HG03108 (cell line): ENCODE results near the gene TRAPPC4.
"Not testable (repeated sequence)": the region's sequence is repeated elsewhere in the genome, so short reads cannot be mapped to it uniquely, and the experiment has no call there.

ENCODE experiments used
- ATAC-seq: cut with Tn5 transposase; IDR thresholded peaks from one replicate; pipeline ENCODE4 v1.9.1; 2021; ENCODE audit warnings: moderate library complexity; ENCODE audit not compliant: unreplicated experiment

The TRAPPC4 gene, protein sequence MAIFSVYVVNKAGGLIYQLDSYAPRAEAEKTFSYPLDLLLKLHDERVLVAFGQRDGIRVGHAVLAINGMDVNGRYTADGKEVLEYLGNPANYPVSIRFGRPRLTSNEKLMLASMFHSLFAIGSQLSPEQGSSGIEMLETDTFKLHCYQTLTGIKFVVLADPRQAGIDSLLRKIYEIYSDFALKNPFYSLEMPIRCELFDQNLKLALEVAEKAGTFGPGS

DNA sequence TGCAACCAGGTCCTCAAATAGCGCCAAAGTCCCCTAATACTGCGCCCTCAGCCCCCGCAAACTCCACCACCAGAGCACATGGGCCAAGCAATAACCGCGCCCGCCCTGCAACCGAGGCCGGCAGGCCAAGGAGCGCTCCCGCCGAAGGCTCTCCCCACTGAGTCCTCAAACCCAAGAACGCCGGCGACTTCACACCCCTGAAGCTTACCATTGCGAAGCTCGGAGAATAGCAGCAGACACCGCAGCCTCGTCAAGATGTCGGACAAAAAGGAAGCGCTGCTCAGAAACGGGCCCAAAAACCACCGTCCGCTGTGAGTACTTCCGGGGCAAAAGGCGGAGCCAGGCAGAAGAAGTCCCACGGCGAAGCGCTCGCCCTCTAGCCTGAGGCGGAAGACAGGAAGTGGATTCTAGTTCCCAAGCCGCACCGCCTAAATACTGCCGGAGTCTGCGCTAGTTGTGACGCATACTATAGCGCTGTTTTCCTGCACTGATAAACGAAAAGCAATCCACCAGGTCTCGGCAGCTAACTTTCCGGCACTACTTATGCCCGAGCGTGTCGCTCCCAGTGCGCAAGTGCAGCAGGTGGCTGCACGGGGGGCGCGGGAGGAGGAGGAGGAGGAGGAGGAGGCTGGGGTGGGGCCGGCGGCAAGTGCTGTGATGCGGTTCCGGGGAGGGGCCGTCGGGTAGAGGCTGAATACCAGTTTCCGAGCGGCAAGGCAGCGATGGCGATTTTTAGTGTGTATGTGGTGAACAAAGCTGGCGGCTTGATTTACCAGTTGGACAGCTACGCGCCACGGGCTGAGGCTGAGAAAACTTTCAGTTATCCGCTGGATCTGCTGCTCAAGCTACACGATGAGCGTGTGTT, at the start of gene TRAPPC4, which contains the start of gene RPS25:
TSS of gene TRAPPC4 (plus strand) at position 693 of the 865 bp plus-strand sequence. CDS start at position 723, 30 bp downstream.
TSS of gene RPS25 (minus strand) at position 270 of the 865 bp plus-strand sequence. CDS start at position 211, 59 bp downstream.
- peak; percentile 82 for ATAC-seq

DNA sequence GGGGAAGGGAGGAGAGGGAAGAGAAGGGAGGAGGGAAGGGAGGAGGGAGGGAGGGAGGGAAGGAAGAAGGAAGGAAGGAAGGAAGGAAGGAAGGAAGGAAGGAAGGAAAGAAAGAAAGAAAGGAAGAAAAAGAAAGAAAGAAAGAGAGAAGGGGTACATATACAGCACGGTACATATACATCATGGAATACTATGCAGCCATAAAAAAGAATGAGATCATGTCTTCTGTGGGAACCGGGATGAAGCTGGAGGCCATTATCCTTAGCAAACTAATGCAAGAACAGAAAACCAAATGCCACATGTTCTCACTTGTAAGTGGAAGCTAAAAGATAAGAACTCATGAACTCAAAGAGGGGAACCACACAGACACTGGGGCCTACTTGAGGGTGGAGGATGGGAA, 49.1 kb upstream of the TRAPPC4 start:
- not testable (repeated sequence) for ATAC-seq

DNA sequence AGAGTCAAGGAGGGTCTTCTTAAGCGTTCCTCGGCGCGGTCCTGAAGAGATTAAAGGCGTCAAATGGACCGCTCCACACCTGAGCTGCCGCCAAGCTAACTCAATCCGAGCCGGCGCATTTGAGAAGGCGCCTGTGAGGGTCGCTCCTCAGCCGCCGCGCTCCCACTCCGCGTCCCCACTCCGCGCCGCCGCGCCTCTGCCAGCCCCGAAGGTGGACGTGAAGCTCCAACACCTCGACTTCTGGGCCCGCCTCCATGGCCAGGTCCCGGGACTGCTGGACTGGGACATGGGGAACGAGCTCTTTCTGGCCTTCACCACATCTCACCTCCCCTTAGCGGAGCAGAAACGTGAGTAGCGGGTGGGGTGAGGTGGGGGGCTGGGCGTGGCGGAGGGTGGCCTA, 46.9 kb upstream of the TRAPPC4 start, which contains the start of gene FOXR1:
TSS of gene FOXR1 (plus strand) at position 116 of the 400 bp plus-strand sequence. CDS start at position 287, 171 bp downstream.
- ATAC-seq = no peak

DNA sequence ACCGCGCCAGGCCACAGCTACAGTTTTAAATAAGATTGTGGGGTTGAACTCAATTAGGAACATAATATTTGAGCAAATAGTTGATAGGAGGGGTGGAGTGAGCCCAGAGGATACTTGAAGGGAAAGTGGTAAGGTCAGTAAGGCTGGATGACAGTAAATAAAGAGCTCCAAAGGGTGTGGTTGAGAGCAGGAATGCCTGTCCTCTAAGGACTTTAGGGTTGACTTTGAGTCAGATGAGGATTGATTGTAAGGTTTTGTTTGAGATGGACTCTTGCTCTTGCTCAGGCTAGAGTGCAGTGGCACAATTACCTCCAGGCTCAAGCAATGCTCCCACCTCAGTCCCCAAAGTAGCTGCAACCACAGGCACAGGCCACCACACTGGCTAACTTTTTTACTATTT, 44.6 kb upstream of the TRAPPC4 start:
- no peak for ATAC-seq

DNA sequence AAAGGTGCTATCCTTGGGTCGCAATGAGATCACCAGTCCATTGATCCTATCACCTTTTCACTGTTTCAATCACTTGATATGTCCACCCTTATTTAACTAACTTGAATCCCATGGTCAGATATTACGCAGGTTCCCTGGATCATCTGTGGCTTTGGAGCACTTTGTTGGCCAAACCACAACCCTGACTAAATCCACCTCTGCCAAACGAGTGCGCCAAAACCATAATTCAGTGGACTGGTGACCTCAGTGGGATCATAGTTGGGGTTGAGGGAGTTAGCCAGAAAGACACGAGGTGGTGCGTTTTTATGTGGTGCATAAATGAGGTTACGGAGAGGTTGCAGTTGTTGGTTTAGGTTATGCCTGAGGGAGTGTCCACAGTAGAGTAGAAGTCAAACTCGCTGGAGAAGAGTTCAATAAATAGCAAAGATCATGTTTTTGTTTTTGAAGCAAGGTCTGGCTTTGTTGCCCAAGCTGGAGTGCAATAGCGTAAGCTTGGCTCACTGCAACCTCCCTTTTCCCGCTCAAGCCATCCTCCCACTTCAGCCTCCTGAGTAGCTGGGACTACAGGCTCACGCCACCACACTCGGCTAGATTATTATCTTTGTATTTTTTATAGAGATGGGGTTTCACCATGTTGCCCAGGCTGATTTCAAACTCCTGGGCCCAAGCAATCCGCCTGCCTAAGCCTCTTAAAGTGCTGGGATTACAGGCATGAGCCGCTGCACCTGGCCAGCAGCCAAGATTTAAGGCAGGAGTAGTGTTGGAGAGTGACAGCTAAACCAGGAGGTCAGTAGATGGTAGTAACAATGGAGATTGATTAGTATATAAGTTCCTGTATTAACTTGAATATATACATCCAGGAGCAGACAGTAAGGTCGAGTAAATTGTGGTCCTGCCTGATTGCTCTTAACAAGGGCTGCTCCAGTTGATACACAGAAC, 42.5 kb upstream of the TRAPPC4 start:
- ATAC-seq = no peak

DNA sequence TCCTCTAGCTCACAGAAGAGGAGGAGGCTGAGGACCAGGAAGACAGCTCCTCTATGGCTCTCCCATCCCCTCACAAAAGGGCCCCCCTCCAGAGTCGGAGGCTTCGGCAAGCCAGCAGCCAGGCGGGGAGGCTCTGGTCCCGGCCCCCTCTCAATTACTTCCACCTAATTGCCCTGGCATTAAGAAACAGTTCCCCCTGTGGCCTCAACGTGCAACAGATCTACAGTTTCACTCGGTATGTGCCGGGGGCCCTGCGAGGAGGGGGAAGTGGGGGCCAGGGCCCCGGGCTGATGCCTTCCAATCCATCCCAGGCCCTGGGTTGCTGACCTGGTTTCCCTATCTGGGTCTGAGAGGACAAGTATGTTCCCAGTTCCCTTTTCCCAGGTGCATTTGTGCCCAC, 39.1 kb upstream of the TRAPPC4 start:
- no peak for ATAC-seq

DNA sequence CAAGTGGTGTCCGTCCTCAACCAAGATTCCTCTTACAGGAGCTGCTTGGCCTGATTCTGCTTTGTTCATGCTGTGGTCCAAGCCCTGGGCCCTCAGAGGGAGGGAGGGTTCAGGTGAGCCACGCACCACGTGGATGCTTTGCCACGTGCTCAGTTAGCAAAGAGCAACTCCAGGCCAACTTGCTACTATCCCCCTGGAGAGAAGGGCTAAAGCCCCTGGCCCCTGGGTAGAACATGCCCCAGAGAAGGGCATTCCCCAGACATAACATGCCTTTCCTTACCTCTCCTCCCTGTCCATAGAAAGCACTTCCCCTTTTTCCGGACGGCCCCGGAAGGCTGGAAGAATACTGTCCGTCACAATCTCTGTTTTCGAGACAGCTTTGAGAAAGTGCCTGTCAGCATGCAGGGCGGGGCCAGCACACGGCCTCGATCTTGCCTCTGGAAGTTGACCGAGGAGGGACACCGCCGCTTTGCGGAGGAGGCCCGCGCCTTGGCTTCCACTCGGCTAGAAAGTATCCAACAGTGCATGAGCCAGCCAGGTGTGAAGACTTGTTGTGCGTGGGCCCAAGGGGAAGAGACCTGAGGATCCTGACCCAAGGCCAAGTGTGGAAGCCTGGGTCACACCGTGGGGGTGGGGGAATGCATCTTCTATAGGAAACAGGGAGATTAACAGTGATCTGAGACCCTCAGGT, 38.2 kb upstream of the TRAPPC4 start:
- no peak for ATAC-seq

DNA sequence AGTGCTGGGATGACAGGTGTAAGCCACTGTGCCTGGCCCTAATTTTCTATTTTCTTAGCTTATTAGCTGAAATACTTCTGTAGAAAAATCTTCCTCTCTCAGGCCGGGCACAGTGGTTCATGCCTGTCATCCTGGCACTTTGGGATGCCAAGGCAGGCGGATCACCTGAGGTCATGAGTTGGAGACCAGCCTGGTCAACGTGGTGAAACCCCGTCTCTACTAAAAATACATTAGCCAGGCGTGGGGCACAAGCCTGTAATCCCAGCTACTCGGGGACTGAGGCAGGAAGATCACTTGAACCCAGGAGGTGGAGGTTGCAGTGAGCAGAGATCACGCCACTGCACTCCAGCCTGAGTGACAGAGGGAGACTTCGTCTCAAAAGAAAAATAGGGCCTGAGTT, 34.2 kb upstream of the TRAPPC4 start:
- not testable (repeated sequence) for ATAC-seq

DNA sequence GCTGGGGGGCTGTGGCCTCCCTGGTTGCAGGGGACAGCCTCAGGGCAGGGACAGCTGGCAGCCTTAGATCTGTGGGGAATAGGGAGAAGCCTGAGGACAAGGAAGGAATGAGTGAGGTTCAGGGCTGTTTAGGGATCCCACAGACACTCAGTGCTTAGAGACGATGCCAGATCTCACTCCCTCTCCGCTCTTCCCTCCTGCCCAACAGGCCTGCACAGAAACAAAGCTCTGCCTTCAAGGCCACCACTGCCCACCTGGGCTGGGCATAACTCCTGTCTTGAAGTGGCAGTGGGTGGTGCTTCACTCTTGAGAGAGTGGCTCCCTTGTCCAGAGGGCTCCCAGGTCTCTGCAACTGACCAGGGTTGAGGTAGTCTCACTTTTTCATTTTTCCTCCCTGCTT, 33.7 kb upstream of the TRAPPC4 start:
- no peak for ATAC-seq

DNA sequence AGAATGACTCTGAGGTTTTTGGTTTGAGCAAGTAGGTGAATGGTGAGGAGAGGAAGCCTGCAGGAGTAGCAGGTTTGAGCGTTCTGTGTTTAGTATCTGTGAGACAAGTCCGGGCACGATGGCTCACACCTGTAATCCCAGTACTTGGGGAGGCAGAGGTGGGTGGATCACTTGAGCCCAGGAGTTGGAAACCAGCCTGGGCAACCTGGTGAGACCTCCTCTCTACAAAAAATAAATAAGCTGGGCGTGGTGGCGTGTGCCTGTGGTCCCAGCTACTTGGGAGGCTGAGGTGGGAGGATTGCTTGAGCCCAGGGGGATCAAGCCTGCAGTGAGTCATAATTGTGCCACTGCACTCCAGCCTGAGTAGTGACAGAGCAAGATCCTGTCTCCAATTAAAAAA, 30.3 kb upstream of the TRAPPC4 start:
- ATAC-seq = no peak

DNA sequence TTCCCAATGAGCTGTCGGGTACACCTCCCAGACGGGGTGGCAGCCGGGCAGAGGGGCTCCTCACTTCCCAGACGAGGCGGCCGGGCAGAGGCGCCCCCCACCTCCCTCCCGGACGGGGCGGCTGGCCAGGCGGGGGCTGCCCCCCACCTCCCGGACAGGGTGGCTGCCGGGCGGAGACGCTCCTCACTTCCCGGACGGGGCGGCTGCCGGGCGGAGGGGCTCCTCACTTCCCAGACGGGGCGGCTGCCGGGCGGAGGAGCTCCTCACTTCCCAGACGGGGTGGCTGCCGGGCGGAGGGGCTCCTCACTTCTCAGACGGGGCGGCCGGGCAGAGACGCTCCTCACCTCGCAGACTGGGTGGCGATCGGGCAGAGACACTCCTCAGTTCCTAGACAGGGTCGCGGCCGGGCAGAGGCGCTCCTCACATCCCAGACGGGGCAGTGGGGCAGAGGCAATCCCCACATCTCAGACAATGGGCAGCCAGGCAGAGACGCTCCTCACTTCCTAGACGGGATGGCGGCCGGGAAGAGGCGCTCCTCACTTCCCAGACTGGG, 27.0 kb upstream of the TRAPPC4 start:
- not testable (repeated sequence) for ATAC-seq

DNA sequence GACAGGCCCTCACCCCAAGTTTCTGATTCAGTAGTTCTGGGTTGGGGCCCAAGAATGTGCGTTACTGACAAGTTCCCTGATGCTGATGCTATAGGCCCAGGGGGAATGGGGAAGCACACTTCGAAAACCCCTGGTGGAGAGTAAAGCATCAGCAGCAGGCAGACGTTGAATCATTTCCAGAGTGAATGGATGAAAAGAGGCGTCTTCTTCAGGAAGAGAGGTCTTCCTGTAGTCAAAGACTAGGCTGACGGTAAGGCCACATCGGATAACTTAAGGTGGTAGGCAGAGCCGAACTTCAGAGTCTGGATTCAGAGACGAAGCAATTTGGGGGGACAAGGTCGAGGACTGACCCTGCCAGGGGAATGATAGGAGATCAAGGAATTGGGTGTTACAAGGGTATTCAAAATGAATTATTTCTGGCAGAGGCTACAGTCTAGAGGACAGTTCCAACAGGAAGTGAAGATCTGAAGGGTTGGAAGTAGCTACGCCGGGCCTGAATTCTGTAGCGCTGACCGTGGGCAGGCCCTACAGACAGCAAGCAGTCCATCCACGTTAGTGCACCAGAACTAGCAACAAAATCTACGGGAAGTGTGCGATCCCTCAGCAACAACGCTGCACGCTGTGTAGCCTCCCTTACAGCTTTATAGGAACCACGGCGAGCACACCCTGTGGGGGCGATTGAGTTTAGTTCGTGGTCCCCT, 21.5 kb upstream of the TRAPPC4 start:
- no peak for ATAC-seq

DNA sequence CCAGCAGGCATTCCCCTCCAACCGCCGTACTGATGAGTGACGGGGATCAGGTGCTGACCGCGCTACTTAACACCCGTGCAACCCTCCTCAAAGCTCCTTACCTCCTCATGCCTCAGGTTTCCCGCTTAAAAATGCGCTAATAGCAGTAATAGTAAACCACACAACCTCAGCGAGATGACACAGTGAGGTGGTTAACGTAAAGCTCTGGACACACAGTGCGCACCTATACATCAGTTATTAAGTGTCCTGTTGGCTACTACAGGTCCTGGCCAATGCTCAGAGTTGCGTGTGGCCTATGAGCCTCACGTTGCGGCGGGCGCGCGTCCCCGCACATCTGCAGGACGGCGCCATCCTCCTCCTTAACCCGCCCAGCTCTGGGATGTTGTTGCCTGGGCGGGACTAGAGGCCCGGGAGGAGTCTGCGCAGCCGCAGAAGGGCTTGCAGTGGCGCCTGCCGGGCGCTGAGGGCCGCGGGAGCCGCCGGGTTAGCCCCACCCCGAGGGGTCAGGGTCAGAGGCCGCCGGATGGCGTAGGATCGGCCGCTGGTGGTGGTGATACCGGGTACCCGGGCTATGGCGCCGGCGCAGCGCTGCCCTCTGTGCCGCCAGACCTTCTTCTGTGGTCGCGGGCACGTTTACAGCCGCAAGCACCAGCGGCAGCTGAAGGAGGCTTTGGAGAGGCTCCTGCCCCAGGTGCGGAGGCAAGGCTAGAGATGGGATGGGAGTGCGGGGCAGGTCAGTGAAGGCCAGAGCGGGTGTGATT, 20.8 kb upstream of the TRAPPC4 start, which contains the start of gene CENATAC:
TSS of gene CENATAC (plus strand) at position 512 of the 761 bp plus-strand sequence. CDS start at position 572, 60 bp downstream.
- ATAC-seq = peak; percentile 96

DNA sequence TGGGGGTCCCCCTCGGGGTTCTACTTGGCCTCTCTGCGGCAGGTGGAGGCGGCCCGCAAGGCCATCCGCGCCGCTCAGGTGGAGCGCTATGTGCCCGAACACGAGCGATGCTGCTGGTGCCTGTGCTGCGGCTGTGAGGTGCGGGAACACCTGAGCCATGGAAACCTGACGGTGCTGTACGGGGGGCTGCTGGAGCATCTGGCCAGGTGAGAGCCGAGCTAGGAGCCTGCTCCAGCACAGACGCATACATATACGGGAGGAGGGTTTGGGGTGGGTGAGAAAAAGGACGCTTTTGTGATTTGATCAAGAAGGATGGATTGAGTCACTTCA, 20.2 kb upstream of the TRAPPC4 start:
- peak; percentile 9 for ATAC-seq

DNA sequence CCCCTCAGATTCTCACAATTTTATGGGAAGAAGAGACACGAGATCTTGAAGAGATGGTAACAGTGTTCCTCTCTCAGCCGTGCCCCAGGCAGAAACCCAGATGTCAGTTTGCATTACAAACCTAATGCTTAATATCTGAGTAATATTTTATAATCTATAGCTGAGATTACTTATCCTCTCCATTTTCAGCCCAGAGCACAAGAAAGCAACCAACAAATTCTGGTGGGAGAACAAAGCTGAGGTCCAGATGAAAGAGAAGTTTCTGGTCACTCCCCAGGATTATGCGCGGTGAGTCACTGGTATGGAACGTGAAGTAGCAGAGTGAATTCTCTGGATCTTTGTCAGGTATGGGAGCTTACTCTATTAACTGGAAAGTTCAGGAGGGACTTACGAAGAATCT, 19.7 kb upstream of the TRAPPC4 start:
- ATAC-seq = no peak

DNA sequence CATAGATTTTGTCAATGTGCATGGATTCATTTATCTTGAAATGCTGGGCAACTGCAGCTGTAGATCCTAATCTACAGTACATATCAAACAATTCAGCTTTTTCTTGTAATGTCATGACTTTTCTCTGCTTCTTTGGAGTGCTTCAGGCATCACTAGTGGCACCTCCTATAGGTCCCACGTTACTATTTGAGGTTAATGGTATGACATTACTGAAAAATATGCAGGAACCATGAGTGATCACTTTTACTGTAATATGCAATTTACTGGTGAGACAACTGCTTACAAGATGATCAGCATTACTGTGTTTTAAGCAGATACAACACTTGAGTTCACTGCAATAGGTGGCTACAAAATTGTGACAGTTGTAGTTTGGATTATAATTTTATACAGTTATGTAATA, 17.7 kb upstream of the TRAPPC4 start:
- ATAC-seq = no peak

DNA sequence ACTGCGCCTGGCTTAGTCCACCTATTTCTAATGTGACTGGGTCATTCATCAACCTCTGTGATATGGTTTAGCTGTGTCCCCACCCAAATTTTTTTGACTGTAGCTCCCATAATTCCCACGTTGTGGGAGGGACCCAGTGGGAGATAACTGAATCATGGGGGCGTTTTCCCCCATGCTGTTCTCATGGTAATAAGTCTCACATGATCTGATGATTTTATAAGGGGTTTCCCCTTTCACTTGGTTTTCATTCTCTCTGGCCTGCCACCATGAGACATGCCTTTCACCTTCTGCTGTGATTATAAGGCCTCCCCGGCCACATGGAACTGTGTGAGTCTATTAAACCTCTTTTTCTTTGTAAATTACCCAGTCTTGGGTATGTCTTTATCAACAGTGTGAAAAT, 11.9 kb upstream of the TRAPPC4 start:
- ATAC-seq = no peak

DNA sequence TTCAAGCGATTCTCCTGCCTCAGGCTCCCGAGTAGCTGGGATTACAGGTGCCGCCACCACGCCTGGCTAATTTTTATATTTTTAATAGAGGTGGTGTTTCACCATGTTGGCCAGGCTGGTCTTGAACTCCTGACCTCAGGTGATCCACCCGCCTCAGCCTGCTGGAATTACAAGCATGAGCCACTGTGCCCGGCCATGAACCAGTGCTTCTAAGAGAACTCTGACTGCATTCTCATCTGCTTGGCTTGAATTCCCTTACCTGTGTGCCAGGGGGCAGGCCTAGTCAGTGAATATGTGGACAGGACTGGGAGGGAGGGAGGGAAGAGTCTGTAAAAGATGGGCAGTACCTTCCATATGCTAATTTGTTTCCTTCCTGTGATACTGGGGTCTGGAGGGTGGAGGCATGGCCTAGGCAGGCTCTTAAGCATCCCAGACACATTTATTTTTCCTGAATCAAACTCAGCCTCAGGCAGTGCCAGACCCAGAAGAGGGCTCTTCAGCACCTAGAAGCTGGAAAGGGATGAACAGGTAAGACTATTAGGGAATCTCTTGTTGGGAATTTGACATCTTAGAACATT, 7.0 kb upstream of the TRAPPC4 start:
- ATAC-seq = no peak
